IPS-15b (cell line): Measurements from ENCODE around the gene MANSC4.
A peak's percentile ranks its signal among the peaks of the same experiment; 100 is the strongest.

Source experiments
- H3K27me3 ChIP-seq: one replicate; pipeline ENCODE4 v1.6.1; 2013; ENCODE audit warnings: low read length; ENCODE audit not compliant: control insufficient read depth, insufficient read depth
- H3K36me3 ChIP-seq: one replicate; pipeline ENCODE4 v1.6.1; 2013; ENCODE audit warnings: low read length; ENCODE audit not compliant: control insufficient read depth, insufficient read depth
- H3K4me1 ChIP-seq: one replicate; pipeline ENCODE4 v1.6.1; 2013; ENCODE audit warnings: mild to moderate bottlenecking, low read length; ENCODE audit not compliant: control insufficient read depth, insufficient read depth
- H3K4me3 ChIP-seq: one replicate; pipeline ENCODE4 v1.5.1; 2013; ENCODE audit warnings: low read depth, low read length
- H3K9ac ChIP-seq: one replicate; pipeline ENCODE4 v1.6.1; 2013; ENCODE audit warnings: low read depth, mild to moderate bottlenecking, low read length
- H3K9me3 ChIP-seq: one replicate; pipeline ENCODE4 v1.6.1; 2013; ENCODE audit warnings: mild to moderate bottlenecking, low read length; ENCODE audit not compliant: control insufficient read depth, insufficient read depth

Gene MANSC4

DNA sequence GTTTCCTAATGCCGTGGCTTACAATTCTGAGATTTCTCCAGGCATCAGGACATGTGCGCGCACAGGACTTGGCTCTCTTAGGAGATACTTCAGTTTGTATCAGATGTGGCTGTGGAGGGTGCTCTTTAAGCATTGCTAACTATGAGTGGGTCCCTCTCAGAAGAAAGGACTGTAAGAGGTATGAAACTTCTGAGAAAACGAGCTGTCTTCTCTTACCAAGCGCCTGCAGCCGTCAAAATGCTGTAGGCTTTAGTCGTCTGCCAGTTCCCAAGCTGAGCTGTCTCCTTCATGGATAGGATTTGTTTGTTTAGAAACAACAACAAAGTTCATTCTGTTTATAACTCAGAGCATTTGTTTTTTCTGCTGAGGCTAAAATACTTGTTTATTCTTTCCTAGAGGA, 16.1 kb upstream of the MANSC4 start:
- Histone ChIP-seq H3K4me1 (no peaks in the 10 kb centered on the region), H3K9ac (no peak overlapping the region), H3K36me3 (peaks cover 16% of the 10 kb centered on the region), H3K9me3 (no peaks in the 10 kb centered on the region), H3K4me3 (no peak overlapping the region), H3K27me3 (no peaks in the 10 kb centered on the region)

DNA sequence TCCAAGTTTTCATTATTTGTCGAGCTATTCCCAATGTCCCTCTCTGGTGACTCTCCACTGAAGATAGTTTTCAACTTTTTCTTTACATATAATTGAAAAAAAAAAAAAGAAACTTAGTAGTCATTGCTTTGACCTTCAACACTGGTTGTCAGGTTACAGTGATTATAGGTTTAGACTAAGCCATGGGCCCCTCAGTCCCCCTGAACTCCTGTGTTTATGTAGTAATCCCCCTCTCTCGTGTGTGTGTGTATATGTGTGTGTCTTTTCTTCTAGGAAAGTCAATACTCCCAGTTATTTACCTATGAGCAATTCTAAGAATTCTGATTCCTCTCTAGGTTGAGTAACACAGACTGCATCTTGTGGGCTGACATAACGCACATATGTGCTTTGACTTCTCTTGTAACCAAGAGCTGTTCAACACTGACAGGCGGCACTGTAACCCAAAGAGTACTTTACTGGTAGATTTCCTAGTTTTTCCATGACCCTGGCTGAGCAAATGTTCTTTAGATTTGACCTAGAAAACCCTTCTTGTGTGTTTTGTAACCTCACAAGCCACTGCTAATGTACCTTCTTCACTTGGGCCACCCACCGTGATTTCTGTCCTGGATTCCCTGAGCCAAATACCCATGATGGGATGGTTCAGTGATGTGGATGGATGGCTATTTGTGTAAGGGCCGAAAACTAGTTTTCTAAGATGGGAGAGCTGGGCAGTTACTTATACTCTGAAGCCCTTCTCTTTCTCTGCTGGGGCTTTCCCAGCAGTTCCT, 15.0 kb upstream of the MANSC4 start:
- no peaks in the 10 kb centered on the region for H3K4me1 ChIP-seq
- H3K27me3 ChIP-seq: no peaks in the 10 kb centered on the region
- H3K4me3 ChIP-seq: no peak overlapping the region
- H3K9ac ChIP-seq: no peak overlapping the region
- H3K36me3 ChIP-seq: peaks cover 16% of the 10 kb centered on the region
- H3K9me3 ChIP-seq: no peaks in the 10 kb centered on the region

DNA sequence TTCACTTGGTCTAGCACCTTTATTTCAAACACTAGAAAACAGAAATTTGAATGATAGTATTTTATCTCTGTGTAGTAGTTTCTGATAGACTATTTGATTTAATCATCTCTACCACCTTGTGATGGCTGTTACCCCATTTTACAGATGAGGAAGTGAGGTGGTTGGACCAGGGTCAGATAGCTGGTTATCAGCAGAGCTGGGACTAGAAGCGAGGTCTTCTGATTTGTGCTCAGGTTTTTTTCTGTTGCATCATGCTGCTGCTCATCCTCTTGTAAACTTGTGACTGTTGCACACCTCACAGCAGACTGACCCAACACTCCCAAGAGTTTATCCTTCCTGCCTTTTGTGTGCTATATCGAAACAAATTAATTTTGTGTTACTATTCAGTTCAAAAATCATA, 10.1 kb upstream of the MANSC4 start:
- peaks cover 5% of the 10 kb centered on the region for H3K36me3 ChIP-seq
- H3K27me3 ChIP-seq: no peaks in the 10 kb centered on the region
- no peaks in the 10 kb centered on the region for H3K4me1 ChIP-seq
- H3K9ac ChIP-seq: no peak overlapping the region
- no peaks in the 10 kb centered on the region for H3K9me3 ChIP-seq
- no peak overlapping the region for H3K4me3 ChIP-seq

DNA sequence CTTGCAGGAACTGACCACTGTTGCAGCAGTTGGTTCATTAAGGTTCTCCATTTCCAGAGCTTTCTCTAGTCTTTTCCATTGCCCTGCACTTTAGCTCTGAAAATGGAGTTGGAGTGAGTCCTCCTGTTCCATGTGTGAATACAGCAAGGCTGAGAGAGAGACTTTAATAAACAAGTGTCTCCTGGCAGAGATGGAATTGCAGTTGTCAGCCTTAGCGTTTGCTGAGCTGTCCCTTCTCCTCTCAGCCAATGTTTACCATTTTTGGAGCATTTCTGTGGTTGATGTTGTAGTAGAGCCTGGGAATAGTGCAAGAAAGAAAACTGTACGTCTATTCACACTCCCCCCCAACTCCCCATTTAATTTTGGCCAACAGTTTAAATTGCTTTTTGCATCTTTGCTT, 7.5 kb upstream of the MANSC4 start:
- H3K9me3 ChIP-seq: no peaks in the 10 kb centered on the region
- no peak overlapping the region for H3K4me3 ChIP-seq
- peaks cover 3% of the 10 kb centered on the region for H3K36me3 ChIP-seq
- no peak overlapping the region for H3K9ac ChIP-seq
- H3K4me1 ChIP-seq: peaks cover 3% of the 10 kb centered on the region
- H3K27me3 ChIP-seq: no peaks in the 10 kb centered on the region

DNA sequence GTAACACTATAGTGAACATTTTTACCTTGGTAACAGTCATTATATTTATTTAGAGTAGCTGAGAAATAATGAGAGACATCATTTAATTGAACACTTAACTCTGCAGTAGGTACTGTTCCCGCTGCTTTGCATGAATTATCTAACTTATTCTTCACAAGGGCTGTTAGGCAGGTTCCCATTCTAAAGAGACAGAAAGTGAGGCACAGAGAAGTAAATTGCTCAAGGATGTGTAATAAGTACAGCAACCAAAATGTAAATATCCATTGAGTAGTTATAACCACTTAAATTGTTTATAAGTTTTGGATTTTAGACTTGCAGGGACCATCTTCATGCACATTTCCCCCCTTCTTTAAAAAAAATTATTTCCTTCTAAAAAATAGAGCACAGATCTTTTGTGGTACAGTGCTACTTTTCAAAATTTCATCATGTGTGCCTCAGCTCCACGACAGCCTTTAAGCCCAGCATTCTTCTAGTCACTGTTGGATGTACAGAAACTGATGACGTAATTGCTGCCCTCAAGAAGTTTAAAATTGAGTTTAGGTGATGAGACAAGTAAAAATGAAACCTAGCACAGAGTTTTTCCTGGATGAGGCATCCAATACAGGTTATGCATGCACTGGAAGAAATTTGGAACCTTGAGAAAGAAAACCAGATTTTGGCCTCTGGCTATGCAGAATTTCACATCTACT, 6.0 kb upstream of the MANSC4 start:
- H3K9me3 ChIP-seq: no peaks in the 10 kb centered on the region
- no peaks in the 10 kb centered on the region for H3K27me3 ChIP-seq
- H3K36me3 ChIP-seq: no peaks in the 10 kb centered on the region
- H3K4me3 ChIP-seq: no peak overlapping the region
- H3K4me1 ChIP-seq: peaks cover 11% of the 10 kb centered on the region
- no peak overlapping the region for H3K9ac ChIP-seq

DNA sequence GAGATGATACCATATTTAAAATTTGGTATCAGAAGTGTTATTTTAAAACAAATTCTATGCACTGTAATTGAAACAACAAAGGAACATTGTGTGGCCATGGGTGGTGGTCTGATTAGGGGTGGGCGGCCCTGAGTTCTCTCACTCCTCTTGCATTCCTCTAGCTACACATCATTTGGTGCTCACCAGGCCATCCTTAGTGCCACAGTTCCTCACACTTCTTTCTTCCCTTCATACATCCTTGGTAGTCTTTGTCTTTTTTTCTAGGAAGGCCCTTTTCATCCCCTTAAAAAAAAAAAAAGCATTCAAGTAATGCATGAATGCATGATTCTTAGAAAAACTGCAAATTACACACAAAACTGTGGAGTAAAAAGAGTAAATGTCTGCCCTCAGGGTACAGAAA, 2.4 kb upstream of the MANSC4 start:
- no peak overlapping the region for H3K4me3 ChIP-seq
- peaks cover 11% of the 10 kb centered on the region for H3K4me1 ChIP-seq
- no peak overlapping the region for H3K9ac ChIP-seq
- H3K36me3 ChIP-seq: no peaks in the 10 kb centered on the region
- H3K9me3 ChIP-seq: no peaks in the 10 kb centered on the region
- H3K27me3 ChIP-seq: no peaks in the 10 kb centered on the region

DNA sequence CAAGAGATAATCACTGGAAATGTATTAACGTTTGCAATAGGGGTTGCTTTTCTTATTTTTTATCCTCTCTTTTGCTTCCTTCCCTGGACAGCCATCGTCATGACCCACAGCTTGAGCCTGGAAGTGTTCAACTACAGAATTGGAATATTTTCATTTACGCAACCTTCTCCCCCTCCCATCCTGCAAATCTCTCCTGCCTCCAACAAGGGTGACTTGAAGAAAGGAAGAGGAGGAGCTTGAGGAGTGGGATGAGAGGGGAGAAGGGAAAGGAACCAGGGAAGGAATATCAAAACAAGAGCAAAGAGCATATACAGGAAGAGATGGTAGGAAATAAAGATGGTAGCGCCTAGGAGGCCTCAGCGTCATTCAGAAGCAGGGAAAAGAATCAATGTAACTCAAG, 1.6 kb upstream of the MANSC4 start:
- no peak overlapping the region for H3K9ac ChIP-seq
- H3K4me3 ChIP-seq: peak overlapping the region; percentile 91
- peaks cover 11% of the 10 kb centered on the region for H3K4me1 ChIP-seq

DNA sequence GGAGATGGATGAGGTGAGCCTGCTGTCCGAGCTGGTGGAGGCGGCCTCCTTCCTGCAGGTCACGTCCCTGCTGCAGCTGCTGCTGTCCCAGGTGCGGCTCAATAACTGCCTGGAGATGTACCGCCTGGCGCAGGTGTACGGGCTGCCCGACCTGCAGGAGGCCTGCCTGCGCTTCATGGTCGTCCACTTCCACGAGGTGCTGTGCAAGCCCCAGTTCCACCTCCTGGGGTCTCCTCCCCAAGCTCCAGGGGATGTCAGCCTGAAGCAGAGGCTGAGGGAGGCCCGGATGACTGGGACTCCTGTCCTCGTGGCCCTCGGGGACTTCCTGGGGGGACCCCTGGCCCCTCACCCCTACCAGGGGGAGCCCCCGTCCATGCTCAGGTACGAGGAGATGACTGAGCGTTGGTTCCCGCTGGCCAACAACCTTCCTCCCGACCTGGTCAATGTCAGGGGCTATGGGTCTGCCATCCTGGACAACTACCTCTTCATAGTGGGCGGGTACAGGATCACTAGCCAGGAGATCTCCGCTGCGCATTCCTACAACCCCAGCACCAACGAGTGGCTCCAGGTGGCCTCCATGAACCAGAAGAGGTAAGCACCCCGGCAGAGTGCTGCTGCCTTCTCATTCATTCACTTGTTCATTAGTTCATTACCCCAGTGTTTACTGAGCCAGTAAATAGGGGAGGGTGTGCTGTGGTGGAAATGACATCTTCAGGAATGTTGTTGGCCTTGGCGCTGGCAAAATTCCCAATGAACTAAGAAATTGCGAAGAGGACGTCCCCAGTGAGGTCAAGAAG, 774 bp upstream of the MANSC4 start:
- H3K9ac ChIP-seq: peak overlapping the region; percentile 60
- peaks cover 11% of the 10 kb centered on the region for H3K4me1 ChIP-seq
- no peaks in the 10 kb centered on the region for H3K27me3 ChIP-seq
- no peaks in the 10 kb centered on the region for H3K36me3 ChIP-seq
- no peaks in the 10 kb centered on the region for H3K9me3 ChIP-seq
- peak overlapping the region; percentile 91 for H3K4me3 ChIP-seq

More for the DNA sequence above, 1.6 kb upstream of the MANSC4 start:
- H3K27me3 ChIP-seq: no peaks in the 10 kb centered on the region
- no peaks in the 10 kb centered on the region for H3K9me3 ChIP-seq
- H3K36me3 ChIP-seq: no peaks in the 10 kb centered on the region

DNA sequence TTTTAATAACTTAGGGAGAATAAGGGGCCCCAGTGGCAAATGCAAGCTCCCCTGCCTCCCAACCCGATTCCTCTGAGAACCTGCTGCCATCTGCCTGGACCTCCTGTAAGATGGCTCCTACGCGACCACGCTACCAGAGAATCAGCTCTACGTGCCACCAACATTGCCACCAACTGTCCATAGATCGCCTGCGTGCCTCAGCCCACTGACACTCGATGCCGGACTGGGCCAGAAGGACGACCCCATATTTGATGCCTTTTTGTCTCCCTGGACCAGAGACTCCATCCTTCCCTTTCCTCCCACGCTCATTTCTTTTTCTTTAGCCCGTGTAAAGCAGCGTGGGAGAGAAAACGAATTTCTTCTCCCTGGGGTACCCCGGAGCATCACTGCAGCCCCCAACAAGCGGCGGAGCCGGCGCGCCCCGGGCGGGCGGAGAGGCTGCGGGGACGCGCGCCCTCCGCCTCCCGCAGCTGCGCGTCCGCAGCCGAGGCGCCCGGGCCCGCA, 568 bp downstream of the MANSC4 start:
- H3K4me1 ChIP-seq: peaks cover 11% of the 10 kb centered on the region
- H3K9me3 ChIP-seq: no peaks in the 10 kb centered on the region

DNA sequence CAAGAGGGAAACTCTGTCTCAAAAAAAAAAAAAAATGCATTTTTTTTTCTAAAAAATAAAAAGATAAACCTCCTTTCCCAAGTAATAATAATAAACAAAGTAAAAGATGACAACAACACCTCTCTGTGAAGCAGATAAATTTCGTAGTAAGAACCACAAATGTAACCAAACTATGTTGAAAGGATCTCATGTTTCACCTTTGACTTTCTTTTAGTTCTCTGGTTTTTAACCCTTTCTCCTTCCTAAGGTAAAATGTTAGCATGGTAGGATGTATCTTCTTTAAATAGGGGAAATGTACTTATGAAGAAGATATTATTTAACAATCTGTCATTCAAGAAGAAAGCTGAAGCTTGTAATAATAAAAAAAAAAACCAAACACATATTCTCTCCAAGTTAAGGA, 1.8 kb downstream of the MANSC4 start:
- Histone ChIP-seq H3K4me1 (peaks cover 11% of the 10 kb centered on the region), H3K27me3 (no peaks in the 10 kb centered on the region), H3K4me3 (no peak overlapping the region), H3K9me3 (no peaks in the 10 kb centered on the region), H3K9ac (no peak overlapping the region), H3K36me3 (no peaks in the 10 kb centered on the region)

More for the DNA sequence above, 568 bp downstream of the MANSC4 start:
- no peaks in the 10 kb centered on the region for H3K36me3 ChIP-seq
- peak overlapping the region; percentile 24 for H3K9ac ChIP-seq
- no peaks in the 10 kb centered on the region for H3K27me3 ChIP-seq
- H3K4me3 ChIP-seq: peak overlapping the region; percentile 91

DNA sequence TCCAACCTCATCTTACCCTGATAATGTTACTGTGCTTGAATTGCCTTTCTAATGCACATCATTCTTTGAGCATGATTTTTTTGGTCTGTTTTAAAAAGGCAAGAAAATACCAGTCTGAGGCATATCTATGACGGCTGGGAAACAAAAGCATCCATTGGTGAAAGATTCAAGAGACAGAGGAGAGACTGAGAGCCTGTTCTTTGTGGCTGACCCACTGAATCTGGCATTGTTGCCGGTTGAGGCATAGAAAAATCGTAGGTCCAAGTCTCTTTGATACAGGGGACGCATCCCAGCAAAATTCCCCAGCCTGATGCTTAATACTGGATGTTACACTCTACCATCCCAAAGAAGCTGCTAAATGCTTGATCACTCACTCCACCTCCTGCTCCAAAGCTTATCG, 2.9 kb downstream of the MANSC4 start:
- no peak overlapping the region for H3K9ac ChIP-seq
- H3K27me3 ChIP-seq: no peaks in the 10 kb centered on the region
- H3K4me1 ChIP-seq: peaks cover 8% of the 10 kb centered on the region
- H3K9me3 ChIP-seq: no peaks in the 10 kb centered on the region
- no peaks in the 10 kb centered on the region for H3K36me3 ChIP-seq
- no peak overlapping the region for H3K4me3 ChIP-seq
